NOMO-1 treated with DMSO at 0.1 percent for 48 hours (cell line): ENCODE data around the gene NCR1.
A peak's percentile ranks its signal among the peaks of the same experiment; 100 is the strongest.
"Not testable (repeated sequence)": the region's sequence is repeated elsewhere in the genome, so short reads cannot be mapped to it uniquely, and the experiment has no call there.

Source experiments
- DNase-seq: peaks from one replicate; lab custom pipeline; 2025; ENCODE audit not compliant: unreplicated experiment; lab: John Stamatoyannopoulos, UW

The NCR1 gene

DNA sequence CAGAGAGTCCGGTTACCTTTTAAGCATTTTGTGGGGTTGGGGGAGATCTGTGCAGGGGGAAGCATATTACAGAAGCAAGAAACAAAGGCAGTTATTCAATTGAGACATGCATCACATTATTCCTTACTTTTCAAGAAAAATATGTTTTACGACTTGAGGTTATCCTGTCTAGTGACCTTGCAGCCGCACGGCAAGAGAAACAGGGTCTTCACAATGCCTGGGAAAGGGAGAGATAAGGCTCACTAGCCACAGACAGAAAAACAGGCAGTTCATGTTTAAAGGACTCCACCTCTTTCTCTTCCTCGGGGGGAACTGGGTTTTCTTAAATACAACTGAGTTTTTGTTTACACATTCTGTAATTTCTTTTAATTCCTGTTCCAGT is 536 bp upstream of the NCR1 start:
- no peak for DNase-seq

DNA sequence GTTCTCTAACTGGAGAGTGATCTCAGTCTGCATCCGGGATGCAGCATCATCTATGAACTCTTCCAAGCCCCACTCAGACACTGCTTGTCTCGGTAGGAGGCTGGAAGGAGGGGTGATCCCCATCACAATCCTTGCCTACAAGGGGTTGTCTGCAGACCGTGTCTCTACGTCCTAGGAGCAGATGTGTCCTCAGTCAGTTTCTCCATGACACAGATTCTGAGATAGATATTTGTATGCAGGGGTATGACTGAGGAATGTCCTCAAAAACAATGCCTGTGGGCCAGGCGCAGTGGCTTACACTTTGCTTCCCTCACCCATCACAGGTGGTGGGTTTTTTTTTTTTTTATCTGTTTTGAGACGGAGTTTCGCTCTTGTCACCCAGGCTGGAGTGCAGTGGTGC is 871 bp downstream of the NCR1 start:
- DNase-seq = no peak

DNA sequence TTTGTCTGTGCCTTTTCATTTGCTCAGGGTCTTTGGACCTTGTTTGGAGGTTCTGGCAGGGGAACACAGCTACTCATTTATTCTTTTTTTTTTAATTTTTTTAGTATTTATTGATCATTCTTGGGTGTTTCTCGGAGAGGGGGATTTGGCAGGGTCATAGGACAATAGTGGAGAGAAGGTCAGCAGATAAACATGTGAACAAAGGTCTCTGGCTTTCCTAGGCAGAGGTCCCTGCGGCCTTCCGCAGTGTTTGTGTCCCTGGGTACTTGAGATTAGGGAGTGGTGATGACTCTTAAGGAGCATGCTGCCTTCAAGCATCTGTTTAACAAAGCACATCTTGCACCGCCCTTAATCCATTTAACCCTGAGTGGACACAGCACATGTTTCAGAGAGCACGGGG is 2.0 kb downstream of the NCR1 start:
- not testable (repeated sequence) for DNase-seq

DNA sequence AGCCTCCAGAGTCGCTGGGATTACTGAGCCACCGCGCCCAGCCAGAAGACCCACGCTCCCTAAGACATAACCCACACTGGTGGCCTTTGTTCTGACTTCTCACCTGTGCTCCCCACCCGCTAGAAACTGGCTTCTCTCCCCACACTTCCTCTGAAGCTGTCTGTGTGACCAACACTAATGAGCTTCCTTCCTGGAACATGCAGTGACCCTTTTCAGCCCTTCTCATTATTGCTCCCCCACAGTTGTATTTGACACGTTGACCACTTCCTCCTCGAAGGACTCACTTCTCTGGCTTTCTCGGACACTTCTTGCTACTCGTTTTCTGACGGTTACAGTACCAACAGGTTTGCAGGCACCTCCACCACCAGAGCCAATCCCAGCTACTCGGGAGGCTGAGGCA is 10.9 kb downstream of the NCR1 start:
- DNase-seq = peak; percentile 86

DNA sequence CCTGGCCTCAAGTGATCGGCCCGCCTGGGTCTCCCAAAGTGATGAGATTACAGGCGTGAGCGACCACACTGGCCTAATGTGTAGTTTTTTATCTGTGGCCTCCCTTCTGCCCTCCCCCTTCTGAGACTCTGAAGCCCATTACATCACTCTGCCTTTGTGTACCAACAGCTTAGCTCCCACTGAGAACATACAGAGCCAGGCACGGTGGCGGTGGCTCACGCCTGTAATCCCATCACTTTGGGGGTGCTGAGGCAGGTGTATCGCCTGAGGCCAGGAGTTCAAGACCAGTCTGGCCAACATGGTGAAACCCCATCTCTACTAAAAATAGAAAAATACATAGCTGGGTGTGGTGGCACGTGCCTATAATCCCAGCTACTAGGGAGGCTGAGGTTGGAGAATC is 12.6 kb downstream of the NCR1 start:
- no peak for DNase-seq

DNA sequence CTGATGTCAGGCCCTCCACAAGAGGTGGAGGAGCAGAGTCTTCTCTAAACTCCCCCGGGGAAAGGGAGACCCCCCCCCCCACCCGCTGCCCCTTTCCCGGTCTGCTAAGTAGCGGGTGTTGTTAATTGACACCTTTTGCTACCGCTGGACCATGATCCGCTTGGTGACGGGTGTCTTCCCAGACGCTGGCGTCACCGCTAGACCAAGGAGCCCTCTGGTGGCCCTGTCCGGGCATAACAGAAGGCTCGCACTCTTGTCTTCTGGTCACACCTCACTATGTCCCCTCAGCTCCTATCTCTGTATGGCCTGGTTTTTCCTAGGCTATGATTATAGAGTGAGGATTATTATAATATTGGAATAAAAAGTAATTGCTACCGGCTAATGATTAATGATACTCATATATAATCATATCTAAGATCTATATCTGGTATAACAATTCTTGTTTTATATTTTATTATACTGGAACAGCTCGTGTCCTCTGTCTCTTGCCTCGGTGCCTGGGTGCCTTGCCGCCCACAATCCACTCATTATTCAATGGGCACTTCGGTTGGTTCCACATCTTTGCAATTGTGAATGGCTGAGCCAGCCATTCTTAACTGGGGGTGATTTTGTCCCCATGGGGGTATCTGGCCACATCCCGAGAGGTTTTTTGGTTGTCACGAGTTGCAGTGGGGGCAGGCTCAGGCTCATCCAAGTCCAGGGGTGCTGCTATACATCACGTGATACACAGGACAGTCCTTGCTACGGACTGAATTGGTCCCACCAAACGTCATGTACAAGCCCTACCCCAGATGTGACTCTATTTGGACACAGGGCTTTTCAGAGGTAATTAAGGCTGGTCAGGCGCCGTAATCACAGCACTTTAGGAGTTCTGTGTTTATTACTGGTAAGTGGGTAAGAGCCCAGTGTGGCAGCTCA is 14.0 kb downstream of the NCR1 start:
- DNase-seq = not testable (repeated sequence)

DNA sequence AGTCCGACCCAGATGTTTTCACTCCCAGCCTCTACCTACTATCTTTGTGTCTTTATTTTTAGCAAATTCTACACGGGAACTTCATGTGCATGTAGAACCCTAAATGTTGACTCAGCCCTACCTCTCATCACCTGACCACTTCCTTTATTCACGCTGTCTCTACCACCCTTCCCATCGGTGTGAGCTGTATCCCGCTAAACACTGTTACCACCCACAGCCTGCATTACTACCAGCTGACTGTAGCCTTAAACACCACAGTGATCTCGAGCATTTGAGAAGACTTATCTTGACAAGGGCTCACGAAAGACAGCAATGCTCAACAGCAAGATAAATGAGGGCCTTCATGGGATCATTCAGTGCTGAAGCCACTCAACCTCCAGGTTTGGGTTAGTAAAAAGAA is 15.1 kb downstream of the NCR1 start:
- no peak for DNase-seq

DNA sequence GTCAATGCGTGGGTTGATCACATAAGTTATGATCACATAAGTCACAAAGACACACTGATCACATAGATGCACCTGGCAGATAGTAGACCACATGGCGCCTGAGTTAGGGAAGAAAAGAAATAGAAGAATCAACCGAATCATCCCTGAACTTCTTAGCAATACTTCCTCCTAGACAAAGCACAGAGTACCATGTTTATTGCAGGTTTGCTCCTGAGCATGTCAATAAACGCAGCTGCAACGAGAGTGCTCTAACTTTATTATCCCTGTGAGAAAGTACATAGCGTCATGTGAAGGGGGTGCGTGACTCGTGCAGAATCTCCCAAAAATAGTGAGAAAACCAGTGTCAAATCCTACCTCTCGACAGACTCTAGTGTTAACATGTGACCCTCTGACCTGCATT is 17.3 kb downstream of the NCR1 start:
- DNase-seq = no peak

DNA sequence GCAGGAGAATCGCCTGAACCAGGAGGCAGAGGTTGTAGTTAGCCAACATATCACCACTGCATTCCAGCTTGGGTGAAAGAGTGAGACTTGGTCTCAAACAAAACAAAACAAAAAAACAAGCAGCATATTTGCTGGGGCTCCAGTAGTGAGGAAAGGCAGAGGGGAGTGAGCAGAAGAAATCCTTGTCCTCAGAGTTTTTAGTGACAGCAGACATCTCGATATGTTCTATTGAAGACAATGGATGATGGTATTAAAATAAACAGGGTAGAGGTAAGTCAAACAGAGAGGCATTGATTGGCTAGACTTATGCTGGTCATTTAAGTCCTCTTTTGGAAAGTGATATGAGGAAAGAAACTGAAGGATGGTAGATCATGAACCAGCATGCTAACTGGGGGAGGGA is 22.4 kb downstream of the NCR1 start:
- DNase-seq = peak; percentile 40

DNA sequence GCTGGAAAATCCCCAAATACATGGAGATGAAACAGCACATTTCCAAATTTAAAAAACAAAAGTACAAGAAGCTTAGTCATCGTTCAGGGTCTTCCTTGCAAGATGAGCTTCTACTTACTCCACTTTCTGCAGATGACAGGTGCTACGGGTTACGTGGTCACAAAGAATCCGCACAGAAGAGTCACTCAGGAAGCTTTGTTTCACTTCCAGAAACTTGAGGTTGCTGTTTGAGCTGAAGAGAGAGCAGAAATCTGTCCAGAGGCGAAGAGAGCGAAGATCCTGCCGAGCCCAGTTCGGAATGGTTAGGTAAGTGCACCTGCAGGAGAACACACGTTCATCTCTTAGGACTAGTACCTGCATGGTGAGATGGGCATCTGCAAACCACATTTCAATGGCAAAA is 32.0 kb downstream of the NCR1 start:
- peak; percentile 88 for DNase-seq

DNA sequence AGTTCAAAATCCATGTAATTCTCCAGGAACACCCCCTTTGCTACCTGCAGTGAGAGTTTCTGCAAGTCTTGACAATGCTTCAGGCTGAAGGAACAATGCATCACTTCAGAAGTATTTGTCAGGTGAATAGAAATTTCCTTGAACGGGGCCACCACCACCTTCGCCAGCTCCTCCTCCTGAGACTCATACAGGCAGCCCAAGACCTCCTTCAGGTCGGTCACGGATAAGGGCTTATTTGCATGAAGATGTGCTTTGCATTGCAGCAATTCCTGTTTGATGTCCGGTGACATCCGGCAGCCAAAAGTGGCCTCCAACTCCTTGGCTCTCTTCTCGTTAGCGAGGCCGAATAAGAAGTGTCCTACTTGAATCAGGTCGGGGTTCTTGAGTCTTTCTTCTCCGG is 33.0 kb downstream of the NCR1 start:
- no peak for DNase-seq

DNA sequence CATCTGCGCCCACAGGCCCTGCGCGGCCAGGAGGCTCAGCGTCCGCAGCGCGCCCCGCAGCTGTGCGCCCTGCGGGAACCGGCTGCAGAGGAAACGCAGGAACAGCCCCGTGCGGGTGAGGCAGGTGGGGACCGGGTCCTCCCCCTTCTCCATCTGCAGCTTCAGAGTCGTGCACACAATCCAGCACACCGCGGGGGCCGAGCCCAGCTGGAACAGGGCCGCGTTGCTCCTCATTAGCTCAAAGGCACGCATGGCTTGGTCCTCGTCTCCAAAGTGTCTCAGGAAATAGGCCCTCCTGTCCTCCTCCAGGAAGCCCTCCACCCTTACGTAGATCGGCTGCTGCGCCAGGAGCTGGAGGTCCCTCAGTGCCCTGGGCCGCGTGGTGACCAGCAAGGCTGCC is 33.6 kb downstream of the NCR1 start:
- not testable (repeated sequence) for DNase-seq

DNA sequence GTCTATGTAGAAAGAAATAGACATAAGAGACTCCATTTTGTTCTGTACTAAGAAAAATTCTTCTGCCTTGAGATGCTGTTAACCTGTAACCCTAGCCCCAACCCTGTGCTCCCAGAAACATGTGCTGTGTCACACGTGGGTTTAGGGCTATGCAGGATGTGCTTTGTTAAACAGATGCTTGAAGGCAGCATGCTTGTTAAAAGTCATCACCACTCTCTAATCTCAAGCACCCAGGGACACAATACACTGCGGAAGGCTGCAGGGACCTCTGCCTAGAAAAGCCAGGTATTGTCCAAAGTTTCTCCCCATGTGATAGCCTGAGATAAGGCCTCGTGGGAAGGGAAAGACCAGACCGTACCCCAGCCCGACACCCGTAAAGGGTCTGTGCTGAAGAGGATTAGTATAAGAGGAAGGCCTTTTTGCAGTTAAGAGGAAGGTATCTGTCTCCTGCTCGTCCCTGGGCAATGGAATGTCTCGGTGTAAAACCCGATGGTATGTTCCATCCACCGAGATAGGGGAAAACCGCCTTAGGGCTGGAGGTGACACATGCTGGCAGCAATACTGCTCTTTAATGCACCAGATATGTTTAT is 37.9 kb downstream of the NCR1 start:
- not testable (repeated sequence) for DNase-seq

DNA sequence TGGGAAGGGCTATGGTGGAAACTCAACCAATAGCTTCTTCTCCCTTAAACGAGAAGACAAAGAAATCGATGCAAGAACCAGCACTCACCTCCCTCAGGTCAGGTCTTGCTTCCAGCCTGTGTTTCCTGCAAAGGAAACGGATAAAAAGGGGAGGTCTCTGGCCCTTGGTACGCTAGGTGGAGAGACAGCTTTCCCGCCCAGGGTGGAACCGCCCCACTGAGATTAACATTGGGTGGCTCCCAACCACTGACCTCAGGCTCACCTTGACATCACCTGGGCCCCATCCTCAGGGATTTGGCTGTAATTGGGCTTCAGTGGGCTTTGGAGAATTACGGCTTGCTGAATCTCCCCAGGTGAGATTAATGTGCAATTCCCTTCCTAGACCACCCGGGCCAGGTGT is 41.4 kb downstream of the NCR1 start, which contains the start of gene NLRP7:
TSS of gene NLRP7 (minus strand) at position 150 of the 400 bp plus-strand sequence.
- no peak for DNase-seq

DNA sequence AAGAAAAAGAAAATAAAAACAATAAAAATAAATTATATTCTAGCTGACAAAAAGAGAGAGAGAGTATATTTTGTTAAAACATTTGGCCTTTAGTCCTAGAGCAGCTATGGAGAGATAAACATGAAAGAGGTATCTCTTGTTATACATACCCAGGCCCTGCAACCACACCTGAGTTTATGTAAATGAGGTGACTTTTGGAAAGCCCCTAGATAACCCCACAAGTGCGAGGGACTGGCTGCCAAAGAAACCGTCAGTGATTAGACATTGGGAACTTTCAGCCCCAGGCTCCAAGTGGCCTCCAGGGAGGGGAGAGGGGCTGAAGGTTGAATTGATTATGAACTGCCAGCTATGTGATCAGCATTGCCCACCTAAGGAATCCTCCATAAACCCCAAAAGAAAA is 43.5 kb downstream of the NCR1 start:
- no peak for DNase-seq

DNA sequence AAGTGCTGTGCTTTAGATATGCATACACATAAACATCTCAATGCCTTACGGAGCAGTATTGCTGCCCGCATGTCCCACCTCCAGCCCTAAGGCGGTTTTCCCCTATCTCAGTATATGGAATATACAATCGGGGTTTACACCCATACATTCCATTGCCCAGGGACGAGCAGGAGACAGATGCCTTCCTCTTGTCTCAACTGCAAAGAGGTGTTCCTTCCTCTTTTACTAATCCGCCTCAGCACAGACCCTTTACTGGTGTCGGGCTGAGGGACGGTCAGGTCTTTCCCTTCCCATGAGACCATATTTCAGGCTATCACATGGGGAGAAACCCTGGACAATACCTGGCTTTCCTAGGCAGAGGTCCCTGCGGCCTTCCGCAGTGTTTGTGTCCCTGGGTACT is 44.6 kb downstream of the NCR1 start:
- peak; percentile 25 for DNase-seq

DNA sequence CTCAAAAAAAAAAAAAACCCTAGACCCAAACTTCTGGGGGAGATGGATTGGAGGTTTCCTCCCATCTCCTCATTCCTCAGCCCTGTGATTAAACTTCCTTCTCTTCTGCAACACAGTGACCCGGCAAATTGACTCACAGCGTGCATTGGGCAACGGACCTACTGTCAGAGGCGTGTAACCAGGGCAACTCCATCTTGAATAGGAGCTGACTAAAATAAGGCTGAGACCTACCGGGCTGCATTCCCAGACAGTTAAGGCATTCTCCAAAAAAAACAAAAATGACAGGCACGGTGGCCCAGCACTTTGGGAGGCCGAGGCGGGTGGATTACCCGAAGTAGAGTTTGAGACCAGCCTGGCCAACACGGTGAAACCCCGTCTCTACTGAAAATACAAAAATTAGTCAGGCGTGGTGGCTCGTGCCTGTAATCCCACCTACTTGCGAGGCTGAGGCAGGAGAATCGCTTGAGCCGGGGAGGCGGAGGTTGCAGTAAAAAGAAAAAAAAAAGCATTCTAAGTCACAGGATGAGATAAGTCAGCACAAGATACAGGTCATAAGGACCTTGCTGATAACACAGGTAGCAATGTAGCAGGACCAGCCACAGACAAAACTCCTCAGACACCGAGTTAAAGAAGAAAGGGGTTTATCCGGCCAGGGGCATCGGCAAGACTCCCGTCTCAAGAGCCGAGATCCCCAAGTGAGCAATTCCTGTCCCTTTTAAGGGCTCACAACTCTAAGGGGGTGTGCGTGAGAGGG is 46.8 kb downstream of the NCR1 start:
- peak; percentile 79 for DNase-seq

DNA sequence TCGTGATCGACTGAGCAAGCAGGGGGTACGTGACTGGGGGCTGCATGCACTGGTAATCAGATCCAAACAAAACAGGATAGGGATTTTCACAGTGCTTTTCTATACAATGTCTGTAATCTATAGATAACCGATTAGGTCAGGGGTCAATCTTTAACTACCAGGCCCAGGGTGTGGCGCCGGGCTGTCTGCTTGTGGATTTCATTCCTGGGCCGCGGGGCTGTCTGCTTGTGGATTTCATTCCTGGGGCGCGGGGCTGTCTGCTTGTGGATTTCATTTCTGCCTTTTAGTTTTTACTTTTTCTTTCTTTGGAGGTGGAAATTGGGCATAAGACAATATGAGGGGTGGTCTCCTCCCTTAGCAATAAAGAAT is 47.4 kb downstream of the NCR1 start:
- not testable (repeated sequence) for DNase-seq

DNA sequence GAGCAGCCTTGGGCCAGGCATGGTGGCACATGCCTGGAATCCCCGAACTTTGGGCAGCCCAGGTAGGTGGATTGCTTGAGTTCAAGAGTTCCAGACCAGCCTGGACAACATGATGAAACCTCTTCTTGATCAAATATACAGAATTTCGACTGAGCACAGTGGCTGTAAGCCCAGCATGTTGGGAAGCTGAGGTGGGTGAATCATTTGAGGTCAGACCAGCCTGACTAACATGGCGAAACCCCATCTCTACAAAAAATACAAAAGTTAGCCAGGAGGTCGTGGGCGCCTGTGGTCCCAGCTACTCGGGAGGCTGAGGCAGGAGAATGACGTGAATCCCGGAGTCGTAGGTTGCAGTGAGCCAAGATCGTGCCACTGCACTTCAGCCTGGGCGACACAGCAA is 49.4 kb downstream of the NCR1 start:
- DNase-seq = no peak

DNA sequence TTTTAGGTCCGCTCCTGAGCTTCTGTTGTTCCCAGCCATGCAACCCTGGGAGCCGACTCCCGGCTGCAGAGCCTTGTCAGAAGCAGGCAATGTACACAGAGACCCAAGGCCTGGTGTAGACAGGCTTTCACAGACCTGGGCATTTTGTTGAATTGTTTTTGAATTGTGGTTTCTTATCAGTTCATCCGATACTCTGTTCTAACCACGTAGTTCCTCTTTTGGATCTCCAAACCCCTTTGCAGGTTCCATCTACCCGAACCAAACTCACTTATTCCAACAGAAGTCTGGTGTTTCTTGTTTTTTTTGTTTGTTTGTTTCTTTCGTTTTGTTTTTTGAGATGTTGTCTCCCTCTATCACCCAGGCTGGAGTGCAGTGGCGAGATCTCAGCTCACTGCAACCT is 53.9 kb downstream of the NCR1 start:
- peak; percentile 88 for DNase-seq
